NCI-H2081 treated with DMSO at 0.1 percent for 48 hours (cell line): ENCODE data around the gene OR2V2.
"Not testable (repeated sequence)": the region's sequence is repeated elsewhere in the genome, so short reads cannot be mapped to it uniquely, and the experiment has no call there.

Experiments
- DNase-seq: peaks from one replicate; lab custom pipeline; 2025; lab: John Stamatoyannopoulos, UW

Gene OR2V2

DNA sequence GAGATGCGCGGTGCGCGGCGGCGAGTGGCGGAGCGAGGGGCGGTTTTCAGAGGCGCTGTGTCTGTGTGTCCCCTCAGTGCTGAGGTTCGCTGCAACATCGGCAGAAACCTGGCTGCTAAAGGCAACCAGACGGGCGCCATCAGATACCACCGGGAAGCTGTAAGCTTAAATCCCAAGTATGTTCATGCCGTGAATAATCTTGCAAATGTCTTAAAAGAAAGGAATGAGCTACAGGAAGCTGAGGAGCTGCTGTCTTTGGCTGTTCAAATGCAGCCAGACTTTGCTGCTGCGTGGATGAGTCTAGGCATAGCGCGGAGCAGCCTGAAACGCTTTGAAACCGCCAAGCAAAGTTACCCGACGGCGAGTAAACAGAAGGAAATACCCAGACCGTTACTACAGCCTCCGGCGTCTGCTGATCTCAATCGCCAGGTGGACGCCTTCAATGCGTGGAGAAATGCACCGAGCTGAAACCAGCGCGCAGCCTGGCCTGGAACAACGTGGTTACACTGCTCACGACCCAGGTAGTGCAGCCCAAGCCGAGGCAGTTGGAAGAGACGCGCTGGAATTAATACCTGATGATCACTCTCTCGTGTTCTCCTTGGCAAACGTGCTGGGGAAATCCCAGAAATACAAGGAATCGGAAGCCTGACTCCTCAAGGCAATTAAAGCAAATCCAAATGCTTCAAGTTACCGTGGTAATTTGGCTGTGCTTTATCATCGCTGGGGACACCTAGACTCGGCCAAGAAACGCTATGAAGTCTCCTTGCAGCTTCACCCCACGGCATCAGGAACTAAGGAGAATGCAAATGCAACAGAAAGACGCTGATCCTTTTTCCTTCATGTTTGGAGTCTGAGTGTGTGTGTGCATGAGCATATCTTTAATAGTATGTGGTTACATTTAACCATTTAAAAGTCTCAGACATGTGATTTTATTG is 32.3 kb upstream of the OR2V2 start:
- no peak for DNase-seq

DNA sequence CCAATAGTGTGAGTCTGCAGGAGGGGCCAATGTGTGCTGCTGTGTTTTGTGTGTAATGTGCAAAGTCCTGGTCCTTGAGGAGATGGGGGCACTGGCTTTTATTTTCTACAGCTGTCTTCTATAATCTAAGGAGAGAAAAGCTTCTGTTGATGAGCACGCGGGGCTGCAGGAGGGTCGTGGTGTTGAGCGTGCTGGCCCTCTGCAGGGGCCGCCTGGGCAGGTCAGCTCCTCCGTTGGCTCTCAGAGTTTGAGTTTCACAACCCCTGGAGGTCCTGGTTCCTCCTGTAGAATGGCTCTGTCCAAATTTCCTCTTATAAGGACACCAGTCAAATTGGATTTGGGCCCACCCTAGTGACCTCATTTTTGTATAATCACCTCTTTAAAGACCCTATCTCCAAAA is 29.0 kb upstream of the OR2V2 start:
- DNase-seq = no peak

DNA sequence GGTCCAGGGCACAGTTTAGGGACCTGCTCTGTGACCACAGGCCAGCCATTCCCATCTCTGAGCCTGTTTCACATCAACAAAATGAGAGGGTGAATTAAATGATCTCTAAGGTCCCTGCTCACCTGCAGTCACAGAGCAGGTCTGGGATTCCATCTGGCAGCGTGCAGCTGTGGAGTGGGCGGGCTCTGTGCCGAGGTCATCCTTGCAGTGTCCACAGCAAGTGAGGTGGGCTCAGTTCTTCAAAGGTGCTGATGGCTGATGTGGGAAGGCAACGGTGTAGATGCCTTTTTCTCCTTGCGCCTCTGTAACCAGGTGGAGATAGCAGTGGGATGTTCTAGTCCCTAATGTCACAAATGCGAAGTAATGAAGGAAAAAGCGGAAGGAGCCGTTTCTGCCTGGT is 28.3 kb upstream of the OR2V2 start:
- DNase-seq = no peak

DNA sequence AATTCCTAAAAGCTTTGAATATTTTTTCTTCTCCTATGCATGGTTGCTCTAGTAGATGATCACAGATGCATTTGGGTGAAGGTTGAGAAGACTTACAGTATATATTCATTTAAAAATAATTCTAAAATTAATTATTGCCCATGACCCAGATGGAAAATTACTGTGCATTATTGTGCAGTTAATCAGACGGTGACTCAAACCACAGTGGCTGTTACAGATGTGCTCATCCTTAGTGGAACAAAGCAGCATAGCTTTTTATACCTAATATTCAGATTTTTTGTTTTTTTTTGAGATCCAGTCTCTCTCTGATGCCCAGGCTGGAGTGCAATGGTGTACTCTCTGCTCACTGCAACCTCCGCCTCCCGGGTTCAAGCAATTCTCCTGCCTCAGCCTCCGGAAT is 27.1 kb upstream of the OR2V2 start:
- DNase-seq = no peak

DNA sequence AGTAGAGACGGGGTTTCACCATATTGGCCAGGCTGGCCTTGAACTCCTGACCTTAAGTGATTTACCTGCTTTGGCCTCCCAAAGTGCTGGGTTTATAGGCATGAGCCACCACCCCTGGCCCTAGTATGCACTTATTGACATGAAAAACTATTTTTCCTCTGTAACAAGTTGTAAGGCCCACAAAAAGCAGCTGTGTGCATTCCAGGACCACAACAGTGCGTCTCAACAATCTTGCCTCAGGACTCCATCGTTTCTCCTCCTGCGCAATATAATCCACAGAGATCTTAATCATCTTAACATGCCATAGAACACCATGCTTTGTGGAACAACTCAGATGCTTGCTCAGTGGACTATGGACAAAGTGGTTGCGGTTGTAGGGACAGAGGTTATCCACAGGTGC is 26.6 kb upstream of the OR2V2 start:
- DNase-seq = no peak

DNA sequence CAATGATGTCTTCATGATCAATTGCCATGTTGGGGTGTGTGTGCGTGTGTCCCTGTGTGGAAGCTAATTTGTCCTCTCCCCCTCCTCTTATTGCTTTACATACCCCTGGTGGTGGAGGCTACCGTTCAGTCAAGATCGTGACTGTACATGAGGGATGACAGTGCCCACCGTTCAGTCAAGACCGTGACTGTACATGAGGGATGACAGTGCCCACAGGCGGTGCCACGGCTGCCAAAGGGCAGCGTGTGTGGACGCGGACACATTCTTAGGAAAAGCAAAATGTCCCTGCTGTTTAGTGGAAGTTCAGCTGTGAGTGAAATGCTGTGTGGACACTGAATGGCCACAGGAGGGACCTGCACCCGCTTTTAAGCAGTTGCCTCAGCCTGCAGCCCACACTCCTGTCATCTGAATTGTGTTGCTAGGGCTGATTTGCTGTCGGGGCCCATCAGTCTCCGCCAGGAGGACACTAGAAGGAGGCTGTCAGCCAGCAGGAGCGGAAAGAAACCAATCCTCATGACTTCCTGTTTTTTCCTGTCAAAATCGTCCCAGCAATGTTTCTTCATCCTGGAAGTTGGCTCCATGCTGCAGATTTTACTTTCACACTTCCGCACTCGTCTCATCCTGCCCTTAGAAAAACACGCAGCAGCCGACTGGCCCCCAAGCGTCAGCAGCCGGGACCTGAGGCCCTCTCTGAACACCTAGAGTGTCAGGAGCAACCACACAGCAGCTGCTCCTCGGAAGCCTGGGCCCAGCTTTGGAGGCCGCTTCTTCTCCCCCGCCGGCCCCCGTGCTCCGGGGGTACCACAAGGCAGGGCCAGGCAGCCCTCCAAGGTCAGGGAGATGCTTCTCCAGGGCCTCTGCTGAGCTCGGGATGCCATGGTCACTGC is 25.5 kb upstream of the OR2V2 start:
- no peak for DNase-seq

DNA sequence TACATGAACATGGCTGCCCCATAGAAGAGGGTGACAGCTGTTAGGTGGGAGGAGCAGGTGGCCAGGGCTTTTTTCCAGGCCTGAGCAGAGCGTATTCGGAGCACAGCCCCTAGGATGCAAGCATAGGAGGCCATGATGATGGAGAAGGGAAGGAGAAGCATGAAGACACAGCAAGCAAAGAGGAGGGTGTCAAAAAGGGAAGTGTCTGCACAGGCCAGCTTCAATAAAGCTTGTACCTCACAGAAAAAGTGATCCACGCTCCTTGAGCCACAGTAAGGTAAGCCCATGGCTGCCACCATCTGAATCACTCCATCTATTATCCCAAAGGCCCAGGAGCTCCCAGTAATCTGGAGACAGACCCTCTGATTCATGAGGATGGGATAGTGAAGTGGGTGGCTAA is 22.9 kb upstream of the OR2V2 start:
- no peak for DNase-seq

DNA sequence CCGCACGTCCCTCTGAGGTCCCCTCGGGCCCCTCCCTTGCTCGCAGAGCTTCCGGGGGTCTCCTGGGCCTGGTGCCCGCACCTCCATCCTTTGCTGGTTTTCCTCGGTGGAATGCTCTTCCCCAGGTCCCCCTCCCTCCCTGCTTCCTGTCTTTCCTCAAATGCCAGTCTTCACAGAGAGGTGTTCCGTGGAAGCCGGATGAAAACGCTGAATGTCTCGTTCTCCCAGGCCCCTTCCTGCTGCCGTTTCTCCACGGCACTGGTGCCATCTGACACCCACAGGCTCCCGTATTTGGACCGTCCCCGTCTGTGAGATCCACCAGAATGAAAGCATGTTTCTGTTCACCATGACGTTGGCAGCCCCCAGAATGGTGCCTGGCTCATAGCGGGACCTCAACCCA is 20.5 kb upstream of the OR2V2 start:
- no peak for DNase-seq

DNA sequence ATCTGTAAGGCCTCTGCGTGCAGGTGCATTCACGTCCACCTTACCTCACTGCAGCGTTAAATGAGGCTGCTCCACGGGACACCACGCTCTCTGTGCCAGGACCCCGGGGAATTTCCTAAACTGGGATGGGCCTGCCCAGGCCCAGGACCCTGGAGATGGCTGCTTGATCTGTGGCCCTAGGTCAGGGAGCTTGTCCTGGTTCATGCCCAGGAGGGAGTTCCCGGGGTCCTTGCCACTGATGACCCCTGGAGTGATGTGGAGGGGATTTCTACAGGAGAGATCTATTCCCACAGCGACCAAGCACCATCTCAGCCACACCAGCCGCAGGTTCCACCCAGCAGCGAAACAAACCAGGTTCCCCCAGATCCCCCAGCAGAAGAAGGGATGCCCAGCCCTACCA is 19.9 kb upstream of the OR2V2 start:
- DNase-seq = no peak

DNA sequence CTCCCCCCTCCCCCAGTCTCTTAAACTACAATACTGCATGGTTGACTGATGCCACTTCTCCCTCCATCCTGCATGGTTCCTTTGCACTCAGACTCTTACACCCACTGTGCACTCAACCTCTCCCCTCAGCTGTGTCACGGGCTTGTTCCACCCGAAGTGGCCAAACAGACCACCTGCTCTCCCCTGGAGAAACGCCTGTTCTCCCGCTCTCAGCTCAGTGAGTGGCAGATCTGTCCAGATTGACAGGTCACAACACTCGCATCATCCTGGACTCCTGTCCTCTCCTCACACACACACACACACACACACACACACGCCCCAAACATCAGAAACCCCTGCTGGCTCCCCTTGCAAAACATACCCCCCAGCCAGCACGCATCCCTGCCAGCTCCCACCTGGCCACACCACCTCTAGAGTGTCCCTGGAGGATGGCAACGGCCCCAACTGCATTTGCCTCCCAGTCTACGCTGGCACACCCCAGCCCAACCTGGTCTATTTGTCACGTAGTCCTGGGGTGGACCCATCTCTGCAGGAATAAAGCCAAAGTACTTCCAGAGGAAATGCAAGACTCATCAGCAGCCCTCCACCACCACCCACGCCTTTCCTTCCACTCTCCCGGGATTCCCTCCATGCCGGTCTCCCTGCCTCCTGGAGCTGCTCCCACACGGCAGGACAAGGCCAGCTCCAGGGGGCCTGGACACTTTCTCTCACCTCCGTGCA is 19.3 kb upstream of the OR2V2 start:
- DNase-seq = no peak

DNA sequence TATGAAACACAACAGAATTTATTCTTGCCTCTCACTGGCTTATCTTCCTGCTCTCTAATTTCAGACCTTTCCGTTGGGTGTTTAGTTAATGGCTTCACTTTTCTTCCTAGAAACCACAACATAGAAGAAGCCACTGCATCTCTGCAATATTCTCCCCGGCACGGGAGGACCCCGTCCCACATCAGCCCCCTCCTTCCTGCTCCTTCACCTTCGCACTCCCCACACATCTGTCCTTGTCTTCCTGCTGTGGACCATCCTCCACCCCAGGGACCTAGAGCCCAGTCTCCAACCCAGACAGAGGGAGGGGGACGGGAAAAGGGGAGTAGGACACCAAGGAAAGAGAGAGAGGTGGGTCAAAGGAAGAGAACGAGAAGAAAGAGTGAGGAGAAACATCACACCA is 17.8 kb upstream of the OR2V2 start:
- DNase-seq = no peak

DNA sequence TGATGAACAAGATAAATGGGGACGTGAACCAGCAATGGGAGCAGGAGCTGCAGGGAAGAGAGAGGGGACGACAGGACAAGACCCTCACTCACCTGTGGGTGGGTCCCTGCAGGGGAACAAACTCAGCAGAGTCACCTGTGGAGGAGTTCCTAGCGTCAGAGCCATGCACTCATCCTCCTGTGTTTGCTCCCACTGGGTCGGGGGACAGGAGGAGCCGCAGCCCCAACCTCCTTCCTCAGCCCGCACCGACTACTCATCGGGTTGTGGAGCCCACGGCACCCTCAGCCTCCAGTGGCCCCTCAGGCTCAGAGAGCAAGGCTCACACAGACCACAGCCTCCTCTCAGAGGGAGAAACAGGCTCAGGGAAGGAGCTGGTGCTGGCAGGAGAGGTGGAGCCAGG is 17.3 kb upstream of the OR2V2 start:
- DNase-seq = not testable (repeated sequence)

DNA sequence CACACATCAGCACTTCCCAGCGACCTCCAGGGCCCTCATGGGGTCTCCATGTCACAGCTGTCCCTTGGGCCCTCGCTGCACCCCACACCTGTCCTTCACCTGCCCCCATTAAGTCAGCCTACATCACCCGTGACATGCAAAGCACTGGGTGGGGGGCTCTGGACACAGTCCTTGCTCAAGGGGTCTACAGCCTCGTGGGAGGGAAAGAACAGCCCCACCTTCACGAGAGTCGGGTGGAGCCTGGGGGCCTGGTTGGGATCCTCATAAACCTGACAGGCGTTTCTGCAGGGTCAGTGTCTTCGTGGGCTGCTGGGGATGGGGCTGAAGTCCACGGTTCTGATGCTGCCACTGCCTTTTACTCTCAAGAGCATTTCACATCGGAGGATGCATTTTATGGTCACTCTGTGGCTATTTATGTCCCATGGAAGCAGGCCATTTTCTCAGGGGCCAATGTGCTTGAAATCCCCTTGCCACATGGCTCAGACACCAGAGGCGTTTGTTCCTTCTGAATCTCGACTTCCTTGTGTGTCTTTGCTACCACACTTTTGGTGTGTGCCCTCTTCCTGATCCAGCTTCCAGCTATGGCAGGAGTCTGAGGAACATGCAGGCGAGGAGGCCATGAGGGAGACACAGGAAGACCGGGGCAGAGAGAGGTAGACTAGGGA is 16.4 kb upstream of the OR2V2 start, which contains the start of gene OR2V1:
TSS of gene OR2V1 (minus strand) at position 338 of the 665 bp plus-strand sequence. CDS start 5,865 bp downstream, outside the sequence.
- DNase-seq = no peak

DNA sequence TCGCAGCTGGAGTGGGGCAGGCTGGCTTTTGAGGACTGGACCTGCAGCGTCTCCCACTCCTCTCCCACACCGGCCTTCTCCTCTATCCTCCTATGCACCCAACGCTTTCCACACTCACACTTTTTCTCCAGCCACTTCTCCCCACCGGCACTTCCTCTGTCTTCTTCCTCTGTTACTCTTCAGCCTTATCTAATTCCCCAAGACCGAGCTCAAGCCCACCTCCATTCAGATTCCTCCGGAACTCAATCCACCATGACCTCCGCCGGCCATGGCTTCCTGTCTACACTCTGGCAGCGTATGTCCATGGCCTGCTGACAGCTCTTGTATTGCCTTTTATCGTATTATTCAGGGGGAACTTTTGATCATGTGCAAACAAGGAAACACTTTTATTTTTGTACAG is 15.9 kb upstream of the OR2V2 start:
- DNase-seq = no peak

DNA sequence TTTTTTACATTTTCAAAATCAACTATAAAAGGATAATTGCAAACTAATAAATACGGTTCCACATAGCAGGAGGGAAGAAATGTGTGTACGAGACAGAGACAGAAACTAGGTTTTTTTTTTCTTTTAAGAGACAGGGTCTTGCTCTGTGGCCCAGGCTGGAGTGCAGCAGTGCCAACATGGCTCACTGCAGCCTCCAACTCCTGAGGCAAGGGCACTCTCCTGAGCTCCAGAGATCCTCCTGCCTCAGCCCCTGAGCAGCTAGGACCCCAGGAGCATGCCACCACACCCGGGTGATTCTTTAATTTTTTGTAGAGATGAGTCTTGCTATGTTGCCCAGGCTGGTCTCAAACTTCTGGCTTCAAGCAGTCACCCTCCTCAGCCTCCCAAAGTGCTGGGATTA is 14.3 kb upstream of the OR2V2 start:
- no peak for DNase-seq

DNA sequence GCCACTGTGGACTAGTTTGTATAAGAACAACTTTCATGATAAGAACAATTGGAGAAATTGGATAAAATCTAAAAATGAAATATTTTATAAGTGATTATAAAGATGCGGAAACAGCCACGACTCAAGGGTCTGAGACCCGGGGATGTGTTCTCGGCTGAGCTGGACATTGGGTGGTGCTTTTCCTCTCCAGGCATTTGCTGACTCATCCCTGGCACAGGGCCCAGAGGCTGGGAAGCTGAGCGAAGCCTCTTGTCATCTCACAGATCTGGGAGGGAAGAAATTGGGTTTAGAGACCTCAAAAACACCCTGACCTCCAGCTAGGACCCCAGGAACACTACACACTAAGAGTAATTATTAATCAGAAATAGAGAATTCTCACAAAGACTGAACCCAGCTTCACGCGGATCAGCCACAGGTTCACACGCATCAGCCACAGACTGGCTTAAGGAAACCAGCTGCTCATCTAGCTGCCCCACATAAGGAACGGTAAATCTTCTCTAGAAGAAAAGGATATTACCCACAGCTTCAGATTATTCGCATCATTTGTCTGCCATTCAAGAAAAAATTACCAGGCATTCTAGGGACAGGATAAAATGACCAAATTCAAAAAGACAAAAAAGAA is 13.7 kb upstream of the OR2V2 start:
- DNase-seq = no peak

DNA sequence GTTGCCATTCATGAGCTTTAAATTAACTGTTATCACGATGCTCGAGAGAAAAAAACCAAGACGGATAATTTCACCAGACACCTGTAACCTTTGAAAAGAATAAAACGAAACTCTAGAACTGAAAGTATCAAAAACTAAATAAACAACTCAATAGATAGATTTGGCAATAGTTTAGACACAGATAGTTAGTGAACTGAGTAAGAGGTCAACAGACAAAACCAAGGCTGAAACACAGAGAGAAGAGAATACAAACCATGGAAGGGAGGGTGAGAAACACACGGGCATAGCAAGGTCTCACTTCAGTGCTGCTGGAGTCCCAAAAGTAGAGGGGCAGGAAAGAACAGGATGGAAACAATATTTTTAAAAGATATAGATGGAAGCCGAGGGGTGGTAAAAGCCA is 13.1 kb upstream of the OR2V2 start:
- no peak for DNase-seq

DNA sequence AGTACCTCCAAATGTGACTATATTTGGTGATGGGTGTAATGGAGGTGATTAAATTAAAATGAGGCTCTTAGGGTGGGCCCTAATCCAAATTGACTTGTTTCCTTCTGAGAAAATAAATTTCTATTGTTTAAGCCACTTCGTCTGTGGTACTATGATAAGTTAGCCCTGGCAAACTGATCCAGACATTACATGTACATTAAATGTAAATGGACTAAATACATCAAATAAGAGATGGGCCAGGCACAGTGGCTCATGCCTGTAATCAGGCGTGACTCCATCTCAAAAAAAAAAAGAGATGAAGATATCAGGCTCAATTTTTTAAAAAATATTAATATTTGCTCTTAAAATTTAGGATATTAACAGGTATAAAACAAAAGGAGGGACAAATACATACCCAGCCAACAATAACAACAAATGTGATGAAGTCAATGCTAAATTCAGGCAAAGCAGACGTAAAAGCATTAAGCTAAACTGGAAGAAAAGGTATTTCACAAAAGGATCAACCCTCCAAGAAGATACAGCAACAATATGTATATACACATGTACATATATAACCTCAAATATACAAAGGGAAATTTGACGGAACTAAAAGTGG is 10.9 kb upstream of the OR2V2 start:
- no peak for DNase-seq

DNA sequence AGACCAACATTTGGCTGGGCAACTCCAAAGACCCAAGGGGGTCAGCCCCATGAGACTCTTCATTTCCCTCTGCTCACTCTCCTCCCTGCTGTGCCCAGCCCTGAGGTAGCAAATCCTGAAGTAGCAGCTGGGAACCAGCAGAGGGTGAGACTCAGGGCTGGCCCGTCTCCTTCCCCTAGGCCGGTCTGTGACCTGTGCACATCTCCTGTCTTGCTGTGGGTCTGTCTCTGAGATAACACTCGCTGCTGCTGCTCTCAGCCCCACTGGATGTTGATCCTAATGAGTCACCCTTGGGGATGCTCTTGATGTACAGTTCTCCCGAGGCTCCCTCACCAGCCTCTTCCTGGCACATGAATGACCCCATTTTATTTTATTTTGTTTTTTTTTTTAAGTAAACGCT is 9.1 kb upstream of the OR2V2 start:
- no peak for DNase-seq

DNA sequence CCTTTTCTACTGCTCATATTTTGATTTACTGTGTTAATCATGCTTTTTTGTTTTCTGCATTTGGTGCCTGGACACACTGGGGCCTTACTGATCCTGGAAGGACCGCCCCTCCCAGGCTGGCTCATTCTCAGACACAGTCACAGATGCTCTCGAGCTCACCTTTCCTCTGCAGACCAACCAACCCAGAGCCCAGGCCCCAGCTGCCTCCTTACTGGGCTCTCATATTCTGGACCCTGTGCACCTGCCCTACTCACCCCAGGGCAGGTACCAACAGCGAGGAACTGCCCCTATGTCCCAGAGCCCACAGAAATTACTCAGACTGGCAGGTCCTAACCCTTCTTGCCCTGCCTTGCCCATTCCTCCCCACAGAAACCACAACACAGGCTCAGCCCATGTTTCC is 6.6 kb upstream of the OR2V2 start:
- no peak for DNase-seq

DNA sequence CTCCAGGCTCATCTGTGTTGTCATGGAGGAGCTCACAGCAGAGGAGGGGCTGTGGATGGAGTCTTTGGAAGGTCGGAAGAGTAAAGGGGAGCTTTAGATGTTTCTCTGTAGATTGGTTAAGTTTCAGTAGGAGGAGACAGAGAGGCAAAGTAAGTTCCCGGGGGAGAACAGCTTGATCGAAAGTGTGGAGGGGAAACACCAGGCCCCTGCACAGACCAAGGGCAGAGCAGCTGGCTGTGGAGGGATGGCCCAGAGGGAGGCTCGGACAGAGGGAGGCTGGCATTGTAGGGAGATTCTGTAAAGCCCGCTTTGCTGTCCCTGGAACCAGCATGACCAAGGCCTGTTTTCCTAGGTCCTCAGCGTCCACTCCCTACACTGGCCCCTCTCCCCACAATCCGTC is 5.3 kb upstream of the OR2V2 start:
- DNase-seq = no peak
